ENCODE results near the gene PEA15. TPM values are rescaled to one million over a fixed set of nuclear protein-coding genes. Genes with fewer than 3 reads are reported as not detected.

The PEA15 gene, protein sequence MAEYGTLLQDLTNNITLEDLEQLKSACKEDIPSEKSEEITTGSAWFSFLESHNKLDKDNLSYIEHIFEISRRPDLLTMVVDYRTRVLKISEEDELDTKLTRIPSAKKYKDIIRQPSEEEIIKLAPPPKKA
- total RNA-seq: 10 to 100 TPM; 28.3 to 32.8 TPM

DNA sequence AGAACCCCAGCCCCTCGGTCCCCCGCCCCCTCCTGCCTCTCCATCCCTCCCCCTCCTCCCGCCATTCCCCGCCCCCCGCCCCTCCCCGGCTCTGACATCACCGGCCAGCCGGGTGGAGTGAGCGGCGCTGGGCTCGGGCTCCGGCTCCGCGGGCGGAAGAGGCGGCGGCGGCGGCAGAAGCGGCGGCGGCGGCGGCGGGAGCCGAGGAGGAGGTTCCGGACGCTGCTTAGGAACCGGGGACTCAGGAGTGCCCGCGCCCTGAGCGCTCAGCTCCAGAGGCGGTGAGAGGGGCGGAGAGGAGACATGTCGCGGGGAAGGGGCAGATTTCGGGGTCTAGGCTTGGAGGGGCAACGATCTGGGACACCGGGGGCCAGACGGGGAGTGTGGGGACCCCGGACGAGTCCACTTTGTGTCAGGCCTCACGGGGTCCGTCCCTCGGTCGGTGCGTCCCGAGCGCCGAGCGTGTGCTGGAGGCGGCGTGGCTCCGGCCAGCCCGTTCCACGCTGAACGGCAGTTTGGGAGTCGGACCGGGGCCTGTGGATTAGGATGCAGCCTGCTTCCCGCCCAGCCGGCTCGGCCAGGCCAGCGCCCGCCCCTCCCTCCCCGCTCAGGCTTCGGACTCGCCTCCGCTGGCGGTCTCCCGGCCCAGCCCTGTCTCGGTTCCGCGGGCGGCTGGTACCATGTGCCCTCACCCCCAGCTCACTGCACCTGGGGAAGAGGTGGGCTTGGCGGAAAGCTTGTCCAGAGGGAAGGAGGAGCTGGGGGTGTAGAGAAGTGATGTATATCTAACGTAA is at the start of gene PEA15:
TSS of gene PEA15 (plus strand) at position 143 of the 794 bp plus-strand sequence. CDS start 6,161 bp downstream, outside the sequence.
- Mint-ChIP-seq H3K4me3 (peak within 1 kb of the TSS; percentile 85 to 87), H3K9me3 (no peaks in the 10 kb centered on the region), H3K4me1 (ENCODE audit: low read depth) (peaks cover 49% of the 10 kb centered on the region), H3K27me3 (ENCODE audit: low read depth) (no peaks in the 10 kb centered on the region), H3K36me3 (ENCODE audit: insufficient read depth in 2 of 2) (peaks cover 0 to 1% of the 10 kb centered on the region in 2 donors), H3K27ac (peak within 1 kb of the TSS; percentile 83)
- peak; percentile 84 to 85 for ATAC-seq (replicated peaks in 1 of 2)
- peak; percentile 80 to 84 for DNase-seq

DNA sequence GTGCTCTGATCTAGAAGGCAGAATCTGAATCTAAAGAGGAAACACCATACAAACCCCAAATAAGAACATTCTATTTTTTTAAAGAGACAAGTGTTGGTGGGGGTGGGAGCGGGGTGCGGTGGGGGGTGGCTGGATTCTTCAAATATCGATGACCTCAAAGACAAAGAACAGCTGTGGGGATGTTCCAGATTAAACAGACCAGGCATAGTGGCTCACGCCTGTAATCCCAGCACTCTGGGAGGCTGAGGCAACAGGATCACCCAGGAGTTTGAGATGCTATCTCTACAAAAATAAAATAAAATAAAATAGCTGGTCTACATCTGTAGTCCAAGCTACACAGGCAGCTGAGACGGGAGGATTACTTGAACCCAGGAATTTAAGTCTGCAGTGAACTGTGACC is 48.8 kb upstream of the PEA15 start:
- H3K36me3 Mint-ChIP-seq (ENCODE audit: insufficient read depth in 2 of 2): no peaks in the 10 kb centered on the region
- H3K27ac Mint-ChIP-seq: no peak overlapping the region
- H3K9me3 Mint-ChIP-seq: no peaks in the 10 kb centered on the region
- H3K4me1 Mint-ChIP-seq (ENCODE audit: low read depth): no peaks in the 10 kb centered on the region
- H3K27me3 Mint-ChIP-seq (ENCODE audit: low read depth): peaks cover 6% of the 10 kb centered on the region
- ATAC-seq (replicated peaks in 1 of 2) (no peak), DNase-seq (no peak)
- no peak overlapping the region for H3K4me3 Mint-ChIP-seq

DNA sequence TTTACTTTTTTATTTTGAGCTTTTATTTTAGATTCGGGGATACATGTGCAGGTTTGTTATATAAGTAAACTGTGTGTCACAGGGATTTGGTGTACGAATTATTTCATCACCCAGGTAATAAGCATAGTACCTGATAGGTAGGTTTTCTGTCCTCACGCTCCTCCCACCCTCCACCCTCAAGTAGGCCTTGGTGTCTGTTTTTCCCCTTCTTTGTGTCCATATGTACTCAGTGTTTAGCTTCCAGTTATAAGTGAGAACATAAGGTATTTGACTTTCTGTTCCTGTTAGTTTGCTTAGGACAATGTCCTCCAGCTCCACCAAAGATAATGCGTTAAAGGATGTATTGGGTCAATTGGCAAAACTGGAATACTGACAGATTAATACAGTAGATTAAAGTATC is 48.0 kb upstream of the PEA15 start:
- H3K4me1 Mint-ChIP-seq (ENCODE audit: low read depth): no peaks in the 10 kb centered on the region
- H3K27ac Mint-ChIP-seq: no peak overlapping the region
- ATAC-seq (replicated peaks in 1 of 2): no peak
- DNase-seq: no peak
- H3K4me3 Mint-ChIP-seq: no peak overlapping the region
- peaks cover 6% of the 10 kb centered on the region for H3K27me3 Mint-ChIP-seq (ENCODE audit: low read depth)
- no peaks in the 10 kb centered on the region for H3K36me3 Mint-ChIP-seq (ENCODE audit: insufficient read depth in 2 of 2)
- H3K9me3 Mint-ChIP-seq: no peaks in the 10 kb centered on the region

DNA sequence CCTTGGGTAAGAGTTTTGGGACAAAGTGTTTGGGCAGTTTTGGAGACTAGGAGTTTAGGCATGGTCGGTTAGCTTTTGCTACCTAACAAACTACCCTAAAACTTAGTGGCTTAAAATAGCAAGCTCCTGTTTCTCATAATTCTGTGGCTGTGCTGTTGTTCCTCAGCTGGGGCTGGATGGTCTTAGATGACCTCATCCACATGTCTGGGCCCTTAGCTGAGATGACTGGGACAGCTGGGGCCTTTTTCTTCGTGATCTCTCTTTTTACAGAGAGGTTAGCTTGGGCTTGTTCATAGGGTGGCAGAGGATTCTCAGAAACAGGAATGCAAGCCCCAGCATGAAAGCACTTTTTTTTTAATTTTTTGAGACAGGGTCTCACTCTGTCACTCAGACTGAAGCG is 47.2 kb upstream of the PEA15 start:
- no peaks in the 10 kb centered on the region for H3K4me1 Mint-ChIP-seq (ENCODE audit: low read depth)
- no peaks in the 10 kb centered on the region for H3K9me3 Mint-ChIP-seq
- no peak for DNase-seq
- no peak overlapping the region for H3K27ac Mint-ChIP-seq
- no peak overlapping the region for H3K4me3 Mint-ChIP-seq
- no peak for ATAC-seq (replicated peaks in 1 of 2)
- peaks cover 6% of the 10 kb centered on the region for H3K27me3 Mint-ChIP-seq (ENCODE audit: low read depth)
- H3K36me3 Mint-ChIP-seq (ENCODE audit: insufficient read depth in 2 of 2): no peaks in the 10 kb centered on the region

DNA sequence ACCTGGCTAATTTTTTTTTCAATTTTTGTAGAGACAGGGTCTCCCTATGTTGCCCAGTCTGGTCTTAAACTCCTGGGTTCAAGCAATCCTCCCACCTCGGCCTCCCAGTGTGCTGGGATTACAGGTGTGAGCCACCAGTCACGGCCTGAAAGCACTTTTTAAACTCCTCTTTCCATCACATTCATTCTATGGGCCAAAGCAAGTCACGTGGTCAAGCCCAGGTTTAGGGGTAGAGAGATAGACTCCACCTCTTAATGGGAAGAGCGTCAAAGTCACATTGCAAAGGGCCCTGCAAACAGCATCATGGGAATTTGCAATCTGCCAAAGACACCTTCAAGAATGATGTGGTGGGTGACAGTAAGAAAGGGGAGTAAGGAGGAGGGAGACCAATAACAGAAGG is 46.6 kb upstream of the PEA15 start:
- ATAC-seq (replicated peaks in 1 of 2) (no peak), DNase-seq (no peak)
- Mint-ChIP-seq H3K4me1 (ENCODE audit: low read depth) (no peaks in the 10 kb centered on the region), H3K27ac (no peak overlapping the region), H3K27me3 (ENCODE audit: low read depth) (peaks cover 11% of the 10 kb centered on the region), H3K4me3 (no peak overlapping the region), H3K36me3 (ENCODE audit: insufficient read depth in 2 of 2) (no peaks in the 10 kb centered on the region), H3K9me3 (no peaks in the 10 kb centered on the region)

DNA sequence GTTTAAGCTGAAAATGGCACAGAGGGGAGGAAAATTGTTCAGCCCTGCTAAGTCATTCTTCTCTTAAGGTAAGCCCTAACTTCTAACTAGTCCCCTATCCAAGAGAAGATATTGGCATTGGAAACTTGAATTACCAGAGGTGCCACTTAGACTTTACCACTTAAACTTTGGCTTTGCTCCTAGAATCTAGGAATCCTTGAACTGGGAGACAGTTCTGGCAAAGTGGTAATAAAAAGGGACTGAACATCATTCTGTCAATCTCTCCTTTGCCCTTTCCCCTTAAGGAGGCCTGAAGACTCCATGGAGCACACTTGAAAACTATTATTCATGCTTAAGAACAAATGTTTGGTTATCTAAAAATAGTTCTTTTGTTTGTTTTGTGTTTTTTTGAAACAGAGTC is 45.3 kb upstream of the PEA15 start:
- no peak for DNase-seq
- Mint-ChIP-seq H3K4me1 (ENCODE audit: low read depth) (no peaks in the 10 kb centered on the region), H3K27me3 (ENCODE audit: low read depth) (peaks cover 17% of the 10 kb centered on the region), H3K27ac (no peak overlapping the region), H3K9me3 (no peaks in the 10 kb centered on the region), H3K4me3 (no peak overlapping the region), H3K36me3 (ENCODE audit: insufficient read depth in 2 of 2) (no peaks in the 10 kb centered on the region)
- no peak for ATAC-seq (replicated peaks in 1 of 2)

DNA sequence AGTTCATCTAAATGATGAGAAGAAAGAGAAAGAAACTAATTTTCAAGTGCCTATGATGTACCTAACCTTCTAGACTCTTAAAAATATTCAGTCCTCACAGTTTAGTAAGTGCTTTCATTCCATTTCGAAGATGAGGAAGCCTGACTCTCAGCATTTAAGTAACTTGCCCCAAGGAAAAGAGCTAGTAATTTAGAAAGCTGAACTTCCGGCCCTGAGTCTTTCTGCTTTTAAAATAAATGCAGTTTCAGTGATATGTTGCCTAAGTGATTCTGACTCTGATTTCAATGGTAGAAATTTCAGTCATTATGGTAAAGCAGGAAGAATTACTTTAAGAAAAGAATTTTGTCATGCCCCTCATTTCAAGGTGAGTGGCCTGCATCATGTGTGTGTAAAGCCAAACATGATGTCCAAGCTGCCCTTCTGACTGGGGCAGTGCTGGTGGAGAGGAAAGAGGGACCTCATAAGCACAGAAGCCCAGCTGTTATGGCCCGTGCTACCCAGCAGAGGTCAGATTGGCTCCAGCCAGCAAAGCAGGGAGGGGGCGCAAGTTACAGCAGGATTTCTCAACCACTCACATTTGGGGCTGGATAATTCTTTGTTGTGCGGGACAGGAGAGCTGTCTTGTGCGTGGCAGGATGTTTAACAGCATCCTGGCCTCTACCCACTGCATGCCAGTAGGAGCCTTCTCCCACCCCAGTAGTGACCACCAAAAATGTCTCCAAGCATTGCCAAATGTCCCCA is 43.0 kb upstream of the PEA15 start:
- Mint-ChIP-seq H3K27me3 (ENCODE audit: low read depth) (peaks cover 17% of the 10 kb centered on the region), H3K27ac (no peak overlapping the region), H3K4me3 (no peak overlapping the region), H3K36me3 (ENCODE audit: insufficient read depth in 2 of 2) (no peaks in the 10 kb centered on the region), H3K4me1 (ENCODE audit: low read depth) (peaks cover 18% of the 10 kb centered on the region), H3K9me3 (no peaks in the 10 kb centered on the region)
- ATAC-seq (replicated peaks in 1 of 2): peak in 1 of 2 donors; percentile 47
- peak in 1 of 2 donors; percentile 4 for DNase-seq

DNA sequence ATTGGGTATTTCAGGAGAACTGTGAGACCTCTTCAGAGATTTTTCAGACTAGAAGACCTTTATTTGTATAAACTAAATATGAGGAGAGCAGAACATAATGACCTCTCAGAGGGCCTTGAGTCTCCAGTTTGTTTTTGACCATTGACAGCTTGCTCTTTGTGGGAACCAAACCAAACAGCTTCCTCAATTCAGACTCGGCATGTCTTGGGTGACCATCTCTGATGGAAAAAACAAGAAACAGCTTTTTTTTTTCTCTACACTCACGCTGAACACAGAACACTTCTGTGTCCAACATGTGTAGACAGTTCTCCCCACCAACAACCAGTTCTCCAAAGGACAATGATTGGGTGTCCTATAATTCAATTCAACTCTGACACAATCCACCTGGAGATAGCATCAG is 42.3 kb upstream of the PEA15 start:
- Mint-ChIP-seq H3K4me3 (no peak overlapping the region), H3K9me3 (no peaks in the 10 kb centered on the region), H3K27me3 (ENCODE audit: low read depth) (peaks cover 17% of the 10 kb centered on the region), H3K36me3 (ENCODE audit: insufficient read depth in 2 of 2) (no peaks in the 10 kb centered on the region), H3K27ac (no peak overlapping the region), H3K4me1 (ENCODE audit: low read depth) (peaks cover 26% of the 10 kb centered on the region)
- DNase-seq: no peak
- ATAC-seq (replicated peaks in 1 of 2): no peak

DNA sequence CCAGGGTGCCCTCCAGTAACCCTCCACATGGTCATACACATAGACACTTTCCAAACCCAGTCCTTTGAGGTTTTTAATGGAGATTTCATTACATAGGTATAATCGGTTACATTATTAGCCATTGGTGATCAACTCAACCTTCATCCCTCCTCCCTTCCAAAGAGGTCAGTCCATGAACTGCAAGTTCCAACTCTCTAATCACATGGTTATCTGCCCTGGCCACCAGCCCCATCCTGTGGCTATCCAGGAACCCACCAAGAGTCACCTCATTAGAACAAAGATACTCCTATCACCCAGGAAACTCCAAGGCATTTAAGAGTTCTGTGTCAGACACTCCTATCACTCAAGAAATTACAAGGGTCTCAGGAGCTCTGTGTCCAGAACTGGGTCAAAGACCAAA is 41.6 kb upstream of the PEA15 start:
- ATAC-seq (replicated peaks in 1 of 2): no peak
- Mint-ChIP-seq H3K27me3 (ENCODE audit: low read depth) (peaks cover 13% of the 10 kb centered on the region), H3K4me1 (ENCODE audit: low read depth) (peaks cover 32% of the 10 kb centered on the region), H3K27ac (no peak overlapping the region), H3K36me3 (ENCODE audit: insufficient read depth in 2 of 2) (no peaks in the 10 kb centered on the region), H3K9me3 (no peaks in the 10 kb centered on the region), H3K4me3 (no peak overlapping the region)
- DNase-seq: no peak

DNA sequence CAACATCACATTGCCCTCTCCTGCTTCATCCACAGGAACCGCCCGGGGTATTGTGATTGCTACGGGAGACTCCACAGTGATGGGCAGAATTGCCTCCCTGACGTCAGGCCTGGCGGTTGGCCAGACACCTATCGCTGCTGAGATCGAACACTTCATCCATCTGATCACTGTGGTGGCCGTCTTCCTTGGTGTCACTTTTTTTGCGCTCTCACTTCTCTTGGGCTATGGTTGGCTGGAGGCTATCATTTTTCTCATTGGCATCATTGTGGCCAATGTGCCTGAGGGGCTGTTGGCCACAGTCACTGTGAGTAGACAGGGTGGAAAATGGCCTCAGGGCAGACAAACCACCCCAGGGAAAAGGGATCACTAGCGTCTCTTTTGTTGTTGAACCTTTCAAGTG is 41.1 kb upstream of the PEA15 start:
- Mint-ChIP-seq H3K9me3 (no peaks in the 10 kb centered on the region), H3K27ac (no peak overlapping the region), H3K4me1 (ENCODE audit: low read depth) (peaks cover 37% of the 10 kb centered on the region), H3K36me3 (ENCODE audit: insufficient read depth in 2 of 2) (no peaks in the 10 kb centered on the region), H3K27me3 (ENCODE audit: low read depth) (peaks cover 11% of the 10 kb centered on the region), H3K4me3 (no peak overlapping the region)
- ATAC-seq (replicated peaks in 1 of 2): no peak
- DNase-seq: no peak

DNA sequence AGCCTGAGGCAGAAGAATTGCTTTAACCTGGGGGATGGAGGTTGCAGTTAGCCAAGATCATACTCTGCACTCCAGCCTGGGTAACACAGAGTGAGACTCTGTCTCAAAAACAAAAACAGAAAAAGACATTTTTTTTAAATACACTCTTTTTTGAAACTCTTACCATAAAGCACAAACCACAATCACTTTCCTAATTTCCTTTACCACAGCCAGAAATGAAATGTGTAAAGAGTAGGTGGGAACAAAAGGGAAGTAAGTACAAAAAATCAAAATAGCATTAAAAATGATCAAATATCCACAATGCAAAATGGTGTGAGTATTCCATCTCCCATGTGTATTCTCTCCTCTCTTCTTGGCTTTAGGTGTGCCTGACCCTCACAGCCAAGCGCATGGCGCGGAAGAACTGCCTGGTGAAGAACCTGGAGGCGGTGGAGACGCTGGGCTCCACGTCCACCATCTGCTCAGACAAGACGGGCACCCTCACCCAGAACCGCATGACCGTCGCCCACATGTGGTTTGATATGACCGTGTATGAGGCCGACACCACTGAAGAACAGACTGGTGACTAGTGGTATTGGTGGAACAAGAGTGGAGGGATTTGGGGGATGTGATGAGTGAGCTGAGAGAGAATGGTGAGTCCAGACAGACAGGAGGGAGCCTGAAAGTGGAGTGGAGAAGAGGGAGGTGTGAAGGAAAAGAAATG is 38.9 kb upstream of the PEA15 start:
- no peak overlapping the region for H3K27ac Mint-ChIP-seq
- ATAC-seq (replicated peaks in 1 of 2) (no peak), DNase-seq (no peak)
- no peaks in the 10 kb centered on the region for H3K36me3 Mint-ChIP-seq (ENCODE audit: insufficient read depth in 2 of 2)
- H3K4me1 Mint-ChIP-seq (ENCODE audit: low read depth): peaks cover 48% of the 10 kb centered on the region
- no peak overlapping the region for H3K4me3 Mint-ChIP-seq
- peaks cover 11% of the 10 kb centered on the region for H3K27me3 Mint-ChIP-seq (ENCODE audit: low read depth)
- no peaks in the 10 kb centered on the region for H3K9me3 Mint-ChIP-seq

DNA sequence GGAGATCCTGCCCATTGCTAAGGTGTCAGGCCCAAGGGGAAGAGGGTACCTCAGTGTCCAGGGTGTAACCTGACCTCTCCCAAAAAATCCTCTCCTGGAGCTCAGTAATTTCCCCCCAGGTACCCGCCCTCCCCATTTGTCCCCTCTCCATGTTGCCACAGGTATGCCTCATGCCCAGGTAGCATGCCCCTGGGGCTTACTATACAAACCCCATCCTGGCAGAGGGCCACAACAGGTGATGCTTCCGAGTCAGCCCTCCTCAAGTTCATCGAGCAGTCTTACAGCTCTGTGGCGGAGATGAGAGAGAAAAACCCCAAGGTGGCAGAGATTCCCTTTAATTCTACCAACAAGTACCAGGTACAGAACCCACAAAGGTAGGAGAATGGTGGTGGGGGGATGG is 38.1 kb upstream of the PEA15 start:
- ATAC-seq (replicated peaks in 1 of 2) (peak in 1 of 2 donors; percentile 3), DNase-seq (no peak)
- no peaks in the 10 kb centered on the region for H3K9me3 Mint-ChIP-seq
- H3K27me3 Mint-ChIP-seq (ENCODE audit: low read depth): peaks cover 14% of the 10 kb centered on the region
- H3K36me3 Mint-ChIP-seq (ENCODE audit: insufficient read depth in 2 of 2): no peaks in the 10 kb centered on the region
- no peak overlapping the region for H3K27ac Mint-ChIP-seq
- H3K4me1 Mint-ChIP-seq (ENCODE audit: low read depth): peaks cover 48% of the 10 kb centered on the region
- no peak overlapping the region for H3K4me3 Mint-ChIP-seq

DNA sequence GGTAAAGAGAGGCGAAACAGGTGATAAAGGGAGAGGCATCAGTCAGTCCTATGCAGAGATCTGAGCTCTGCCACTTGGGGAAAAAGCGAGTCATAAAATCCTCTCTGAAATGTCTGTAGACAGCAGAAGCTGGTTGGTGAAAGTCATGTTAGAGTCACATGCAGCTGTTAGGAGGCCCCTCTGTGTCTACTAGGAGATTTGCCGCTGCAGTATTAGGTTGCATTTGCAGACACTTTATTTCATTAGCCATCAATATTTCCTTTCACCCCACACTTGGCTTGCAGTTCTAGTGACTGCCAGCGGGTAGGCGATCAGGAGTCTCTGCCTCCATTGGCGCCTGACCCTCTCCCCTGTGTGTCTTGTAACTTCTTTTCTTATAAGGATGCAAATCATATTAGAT is 37.6 kb upstream of the PEA15 start:
- ATAC-seq (replicated peaks in 1 of 2) (peak; percentile 71 to 77), DNase-seq (peak; percentile 14 to 31)
- H3K27ac Mint-ChIP-seq: no peak overlapping the region
- H3K27me3 Mint-ChIP-seq (ENCODE audit: low read depth): peaks cover 19% of the 10 kb centered on the region
- H3K36me3 Mint-ChIP-seq (ENCODE audit: insufficient read depth in 2 of 2): no peaks in the 10 kb centered on the region
- peaks cover 48% of the 10 kb centered on the region for H3K4me1 Mint-ChIP-seq (ENCODE audit: low read depth)
- no peak overlapping the region for H3K4me3 Mint-ChIP-seq
- H3K9me3 Mint-ChIP-seq: no peaks in the 10 kb centered on the region

Data from activated T-cell treated with anti-CD3 and anti-CD28 coated beads, Interleukin-2, amount 50 U/mL, for 72 hours (primary cell).